HG02610 (cell line): ENCODE data around the gene ANK3.

Source experiments
- ATAC-seq: cut with Tn5 transposase; IDR thresholded peaks from one replicate; pipeline ENCODE4 v1.9.1; 2021; ENCODE audit warnings: mild to moderate bottlenecking, moderate library complexity; ENCODE audit not compliant: unreplicated experiment

ANK3 gene

GRCh38 chr10:60237977-60238758 lies 151.5 kb downstream of the ANK3 start:
- peak; percentile 72 for ATAC-seq

- peak; percentile 93 for ATAC-seq
These were observed 152.7 kb downstream of the ANK3 start for GRCh38 chr10:60236869-60237524.

GRCh38 chr10:60235001-60235400 lies 154.7 kb downstream of the ANK3 start:
- ATAC-seq, result no peak

GRCh38 chr10:60234551-60234950 lies 155.1 kb downstream of the ANK3 start:
- ATAC-seq, result no peak

- no peak for ATAC-seq
These were observed 158.8 kb downstream of the ANK3 start for GRCh38 chr10:60230892-60231291.

- no peak for ATAC-seq
These were observed 165.5 kb downstream of the ANK3 start for GRCh38 chr10:60224066-60224705.

- no peak for ATAC-seq
These were observed 167.6 kb downstream of the ANK3 start for GRCh38 chr10:60222047-60222446.

- no peak for ATAC-seq
These were observed 177.5 kb downstream of the ANK3 start for GRCh38 chr10:60212195-60212594.

- ATAC-seq, result no peak
These were observed 179.7 kb downstream of the ANK3 start for GRCh38 chr10:60209874-60210570.

- ATAC-seq, result peak; percentile 64
These were observed 180.9 kb downstream of the ANK3 start for GRCh38 chr10:60208676-60209269.

GRCh38 chr10:60207894-60208293 lies 181.8 kb downstream of the ANK3 start:
- no peak for ATAC-seq

GRCh38 chr10:60206735-60207134 lies 182.9 kb downstream of the ANK3 start:
- no peak for ATAC-seq

GRCh38 chr10:60205741-60206140 lies 183.9 kb downstream of the ANK3 start:
- no peak for ATAC-seq

- ATAC-seq, result no peak
These were observed 185.6 kb downstream of the ANK3 start for GRCh38 chr10:60203993-60204618.

- no peak for ATAC-seq
These were observed 189.0 kb downstream of the ANK3 start for GRCh38 chr10:60200682-60201053.

GRCh38 chr10:60200012-60200681 lies 189.5 kb downstream of the ANK3 start:
- ATAC-seq, result no peak

- no peak for ATAC-seq
These were observed 192.5 kb downstream of the ANK3 start for GRCh38 chr10:60197206-60197605.

- ATAC-seq, result no peak
These were observed 195.3 kb downstream of the ANK3 start for GRCh38 chr10:60194421-60194820.

- ATAC-seq, result no peak
These were observed 196.7 kb downstream of the ANK3 start for GRCh38 chr10:60192946-60193345.

- ATAC-seq, result no peak
These were observed 199.7 kb downstream of the ANK3 start for GRCh38 chr10:60189861-60190475.
